ENCODE data around the gene SLC47A1.

DNA sequence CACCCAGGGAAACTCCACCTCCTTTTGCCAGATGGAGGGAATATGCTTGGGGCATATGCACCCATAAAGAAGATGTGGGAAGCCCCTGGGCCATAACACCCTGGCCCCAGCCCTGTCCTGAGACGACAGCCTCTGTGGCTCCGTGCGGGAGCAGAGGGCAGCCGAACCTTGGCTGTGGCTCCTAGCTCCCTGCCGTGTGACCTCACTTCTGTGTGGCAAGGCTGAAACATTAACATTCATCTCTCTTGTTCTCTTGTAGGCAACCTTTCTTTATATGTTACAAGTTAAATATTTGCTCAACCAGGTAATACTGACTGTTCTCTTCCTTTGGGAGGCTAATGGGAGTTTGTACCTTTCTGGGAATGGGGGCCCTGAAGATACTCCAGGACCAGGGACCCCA lies 17.5 kb downstream of the SLC47A1 start:
- TF ChIP-seq EZH2 (IDR thresholded peaks at IDR 0.05; ENCODE audit: insufficient read depth, poor library complexity, severe bottlenecking) (no peak), EZH2phosphoT487 (IDR thresholded peaks at IDR 0.05; ENCODE audit: insufficient read depth, low read depth) (no peak)

All from GM23248 (cell line).